GM12801 (cell line): ENCODE results near the gene TRIM38.

Experiments
- TF ChIP-seq, protein P1 (sequence below): IDR thresholded peaks from one replicate; pipeline ENCODE4 v1.5.1; 2011; ENCODE audit warnings: control low read depth; ENCODE audit not compliant: insufficient read length; ENCODE audit errors: extremely low read depth

TRIM38 gene

DNA sequence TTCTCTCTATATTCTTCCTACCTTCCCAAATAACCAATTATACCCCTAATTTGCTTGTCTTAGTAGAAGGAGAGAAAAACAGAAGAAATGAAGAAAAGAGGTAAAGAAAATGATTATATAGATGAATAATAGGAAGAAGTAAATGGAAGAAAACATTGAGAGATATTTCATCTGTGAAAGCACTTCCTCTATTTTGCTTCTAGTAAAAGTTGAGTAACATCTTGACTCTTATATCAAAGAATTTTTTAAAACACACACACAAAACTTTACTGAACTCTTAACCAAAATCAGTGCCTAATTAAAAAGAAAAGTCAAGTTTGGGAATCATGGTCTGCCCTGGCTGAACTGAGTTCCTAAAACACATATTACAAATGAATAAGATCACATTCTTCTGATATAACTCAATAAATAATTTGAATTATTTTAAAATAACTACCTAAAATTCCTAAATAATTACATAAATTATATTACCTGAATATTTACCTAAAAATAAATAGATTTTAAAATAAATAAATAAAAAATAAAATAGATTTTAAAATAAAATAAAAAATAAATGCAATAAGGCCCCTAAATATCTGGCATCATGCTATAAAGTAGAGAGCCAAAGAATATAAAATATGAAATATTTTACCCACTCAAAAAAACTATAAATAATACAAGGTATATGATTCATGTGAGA is 40.9 kb upstream of the TRIM38 start:
- TF ChIP-seq, protein P1, sequence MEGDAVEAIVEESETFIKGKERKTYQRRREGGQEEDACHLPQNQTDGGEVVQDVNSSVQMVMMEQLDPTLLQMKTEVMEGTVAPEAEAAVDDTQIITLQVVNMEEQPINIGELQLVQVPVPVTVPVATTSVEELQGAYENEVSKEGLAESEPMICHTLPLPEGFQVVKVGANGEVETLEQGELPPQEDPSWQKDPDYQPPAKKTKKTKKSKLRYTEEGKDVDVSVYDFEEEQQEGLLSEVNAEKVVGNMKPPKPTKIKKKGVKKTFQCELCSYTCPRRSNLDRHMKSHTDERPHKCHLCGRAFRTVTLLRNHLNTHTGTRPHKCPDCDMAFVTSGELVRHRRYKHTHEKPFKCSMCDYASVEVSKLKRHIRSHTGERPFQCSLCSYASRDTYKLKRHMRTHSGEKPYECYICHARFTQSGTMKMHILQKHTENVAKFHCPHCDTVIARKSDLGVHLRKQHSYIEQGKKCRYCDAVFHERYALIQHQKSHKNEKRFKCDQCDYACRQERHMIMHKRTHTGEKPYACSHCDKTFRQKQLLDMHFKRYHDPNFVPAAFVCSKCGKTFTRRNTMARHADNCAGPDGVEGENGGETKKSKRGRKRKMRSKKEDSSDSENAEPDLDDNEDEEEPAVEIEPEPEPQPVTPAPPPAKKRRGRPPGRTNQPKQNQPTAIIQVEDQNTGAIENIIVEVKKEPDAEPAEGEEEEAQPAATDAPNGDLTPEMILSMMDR: no peak

DNA sequence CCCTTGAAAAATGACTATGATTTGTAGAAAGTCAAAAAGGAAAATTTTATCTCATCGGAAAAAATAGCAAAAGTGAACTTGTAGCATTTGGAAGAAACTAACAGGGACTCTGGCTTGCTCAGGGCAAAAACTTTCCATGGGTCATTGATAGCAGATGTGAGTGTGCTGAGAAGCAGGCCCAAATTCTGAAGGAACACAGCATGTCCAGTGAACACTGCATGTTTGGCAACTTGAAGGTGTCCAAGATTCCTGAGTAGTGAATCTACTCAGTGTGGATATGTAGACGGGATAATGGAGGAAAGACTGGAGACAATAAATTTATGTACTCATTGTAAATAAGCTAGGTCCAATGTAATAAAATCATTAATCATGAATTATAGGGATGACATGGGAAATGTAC is 40.3 kb upstream of the TRIM38 start:
- TF ChIP-seq, protein P1: no peak

DNA sequence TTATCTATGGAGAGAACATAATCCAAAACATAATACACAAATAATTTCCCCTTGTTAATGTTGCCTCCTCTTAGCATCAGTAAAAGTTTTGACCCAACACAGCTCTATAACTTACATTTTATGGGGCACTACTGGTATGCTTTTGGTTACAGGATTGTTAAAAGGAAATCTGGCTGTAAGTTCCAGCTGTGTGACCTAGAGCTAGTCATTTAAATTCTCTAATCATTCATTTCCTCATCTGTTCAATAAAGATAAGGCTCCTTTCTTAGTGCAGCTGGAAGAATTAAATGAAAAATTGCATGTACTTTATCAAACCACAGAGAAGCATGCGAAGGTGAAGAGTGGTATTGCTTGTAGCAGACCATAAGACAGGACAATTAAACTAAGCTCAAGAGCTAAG is 36.7 kb upstream of the TRIM38 start:
- TF ChIP-seq, protein P1: no peak

DNA sequence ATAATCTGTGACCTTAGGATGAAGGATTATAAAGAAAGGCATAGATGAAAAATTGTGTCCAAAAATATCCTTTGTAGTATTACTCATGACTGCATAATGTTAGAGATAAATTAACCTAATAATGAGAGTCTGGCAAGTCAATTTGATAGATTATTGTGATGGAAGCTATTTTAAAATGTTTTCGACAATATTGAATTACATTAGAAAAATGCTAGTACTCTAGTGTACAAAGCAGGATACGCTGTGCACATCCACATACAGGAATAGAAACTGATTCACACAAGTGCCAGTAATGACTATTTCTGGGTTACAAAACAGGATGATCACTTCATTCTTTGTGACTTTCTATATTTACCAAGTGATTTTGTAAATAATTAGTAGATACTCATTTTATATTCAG is 35.4 kb upstream of the TRIM38 start:
- TF ChIP-seq, protein P1: no peak

DNA sequence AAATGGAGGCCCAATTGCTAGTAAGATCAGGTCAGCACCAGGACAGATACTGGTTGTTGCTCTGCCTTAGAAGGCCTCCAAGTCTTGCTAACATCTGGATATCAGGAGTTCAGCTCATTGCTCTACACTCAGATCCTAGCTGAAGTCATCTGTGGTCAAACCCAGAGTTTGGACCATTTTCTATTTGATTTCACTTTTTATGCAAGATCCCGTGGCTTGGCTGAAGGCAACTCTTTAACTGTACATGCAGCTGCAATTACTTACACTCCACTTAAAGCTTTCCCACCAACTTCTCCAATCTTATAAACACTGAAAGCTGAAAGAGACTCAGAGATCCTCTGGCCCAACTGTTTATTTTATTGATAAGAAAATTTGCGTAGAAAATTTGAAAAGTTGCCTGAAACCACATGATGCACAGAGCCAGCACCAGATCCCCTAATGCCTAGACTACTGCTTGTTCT is 34.8 kb upstream of the TRIM38 start:
- TF ChIP-seq, protein P1: no peak

DNA sequence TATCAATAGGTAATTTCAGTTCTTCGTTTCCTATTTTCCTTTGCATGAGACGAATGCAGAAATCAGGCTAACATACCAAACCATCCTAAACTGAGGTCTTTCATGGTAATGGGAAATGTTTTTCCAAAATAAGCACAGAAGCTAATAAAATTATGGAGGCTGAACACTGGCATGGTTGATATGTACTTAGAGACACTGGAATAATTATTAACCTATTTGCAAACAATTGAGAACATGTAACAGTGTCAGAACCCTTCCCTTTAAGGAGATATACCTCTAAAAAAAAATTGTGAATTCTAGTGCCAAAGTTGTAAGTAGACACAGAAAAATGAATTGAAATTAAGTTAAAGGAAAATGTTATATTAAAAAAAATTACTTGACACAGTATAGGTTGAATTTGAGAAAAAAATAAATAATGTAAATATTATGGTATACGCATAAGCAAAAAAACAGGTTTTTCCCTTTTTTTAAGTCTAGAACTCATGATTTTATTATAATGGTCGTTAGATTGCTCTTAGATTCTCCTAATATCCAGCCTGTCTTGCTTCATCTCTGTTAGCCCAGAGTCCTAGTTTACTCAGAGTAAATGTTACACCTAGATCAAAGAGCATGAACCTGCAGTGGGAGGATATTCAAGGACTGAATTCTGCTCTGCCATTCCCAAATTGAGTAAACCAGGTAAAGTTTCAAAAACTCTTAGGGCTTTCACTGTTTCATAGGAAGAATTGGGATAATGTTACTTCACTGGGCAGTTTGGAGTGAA is 33.9 kb upstream of the TRIM38 start:
- TF ChIP-seq, protein P1: no peak

DNA sequence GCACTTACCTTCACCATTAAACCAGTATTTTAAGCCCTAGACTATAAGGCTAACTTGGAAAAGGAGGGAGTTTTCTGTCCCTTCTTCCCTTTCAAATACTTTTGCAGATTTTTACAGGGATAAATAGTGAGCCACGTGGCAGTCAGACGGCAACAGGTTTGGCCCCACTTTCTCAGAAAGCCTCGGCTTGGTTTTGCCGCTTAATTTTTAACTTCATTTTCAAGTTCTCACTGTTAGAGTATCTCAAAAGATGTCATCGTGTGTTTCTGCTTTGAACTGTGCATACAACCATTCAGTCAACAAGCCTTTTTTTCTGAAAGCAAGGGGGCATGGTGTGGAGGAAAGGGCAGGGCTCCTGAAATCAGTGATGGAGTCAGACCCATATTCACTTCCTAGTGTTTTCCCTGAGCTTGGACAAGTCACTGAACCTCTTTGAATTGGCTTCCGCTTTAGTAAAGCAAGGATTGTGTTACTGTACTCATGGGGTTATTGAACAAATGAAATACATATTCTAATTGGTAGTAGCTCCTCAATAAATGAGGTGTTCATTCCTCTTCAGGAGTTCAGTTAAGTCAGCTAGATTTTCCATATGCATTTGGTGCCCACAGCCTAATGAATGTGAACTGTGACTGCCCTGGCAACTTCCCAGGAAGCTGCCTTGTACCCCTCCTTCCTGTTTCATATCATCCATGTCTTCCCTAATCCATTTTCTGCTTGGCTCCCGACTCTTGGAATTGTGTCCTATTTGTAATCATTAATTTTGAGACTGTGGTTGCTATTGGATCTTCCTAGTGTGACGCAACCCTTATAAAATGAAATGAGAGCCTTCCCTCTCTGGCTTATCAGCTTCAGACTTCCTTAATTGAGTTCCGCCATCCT is 31.8 kb upstream of the TRIM38 start, which contains the start of gene SLC17A2:
Gene SLC17A2, minus strand, starts transcription at position 160 of the 879 bp plus-strand sequence. CDS start 4,895 bp downstream, outside the sequence.
- TF ChIP-seq, protein P1: no peak
